ENCODE data around the gene CFAP161.

- no peak for TF ChIP-seq CTCF (IDR thresholded peaks at IDR 0.05)
- no peak for TF ChIP-seq POLR2A (IDR thresholded peaks at IDR 0.05)
Observed at GRCh38 chr15:81170511-81170910, 36.4 kb downstream of the CFAP161 start.

All from ovary (tissue), 3 donors.